IMR-90 (cell line): ENCODE results near the gene RAG1. TPM values are rescaled to one million over a fixed set of nuclear protein-coding genes. Genes with fewer than 3 reads are reported as not detected.

Source experiments
- ATAC-seq: fragments of 200-7000 bp; cut with Tn5 transposase; 2 replicates; pipeline ENCODE4 v1.9.1; 2020; ENCODE audit warnings: low read depth, mild to moderate bottlenecking, moderate library complexity
- BruUV-seq: library from RNA; stranded (reverse); fragments of 400-500 nt; replicated peaks from 2 replicates; lab custom pipeline; 2021; lab: Mats Ljungman, UMichigan
- CTCF ChIA-PET: fragments of 300-600 bp; formaldehyde crosslinking; extraction: SDS; loops from one replicate; lab custom pipeline; 2021; ENCODE audit warnings: antibody characterized with exemption; lab: Yijun Ruan, JAX
- POLR2A ChIA-PET: fragments of 300-600 bp; sonication (Branson Sonifier 250); formaldehyde crosslinking; loops from one replicate; lab custom pipeline; 2022; ENCODE audit warnings: antibody characterized with exemption; ENCODE audit not compliant: unreplicated experiment; lab: Charles Lee
- DNase-seq: peaks from one replicate; pipeline ENCODE4 v3.0.0; 2013
- H2AFZ ChIP-seq: replicated peaks from 2 replicates; pipeline ENCODE3; 2013; ENCODE audit warnings: low read length, mild to moderate bottlenecking; ENCODE audit not compliant: poor library complexity
- H2AK5ac ChIP-seq: 2 replicates; pipeline ENCODE4 v1.6.1; 2013; ENCODE audit warnings: low read depth, low read length, inconsistent platforms
- H2AK9ac ChIP-seq: replicated peaks from 2 replicates; pipeline ENCODE3; 2013; ENCODE audit warnings: mild to moderate bottlenecking, low read depth, low read length, moderate library complexity; ENCODE audit not compliant: poor library complexity
- H2BK120ac ChIP-seq: 2 replicates; pipeline ENCODE4 v1.6.1; 2013; ENCODE audit warnings: low read depth, low read length, inconsistent platforms
- H2BK15ac ChIP-seq: 3 replicates; pipeline ENCODE4 v1.6.1; 2013; ENCODE audit warnings: low read depth, low read length, inconsistent platforms
- H2BK20ac ChIP-seq: 2 replicates; pipeline ENCODE4 v1.6.1; 2013; ENCODE audit warnings: low read depth, mild to moderate bottlenecking, inconsistent platforms, low read length, moderate library complexity
- H2BK5ac ChIP-seq: 2 replicates; pipeline ENCODE4 v1.6.1; 2013; ENCODE audit warnings: mild to moderate bottlenecking, low read depth, low read length, inconsistent platforms; ENCODE audit not compliant: poor library complexity, severe bottlenecking
- H3K14ac ChIP-seq: replicated peaks from 2 replicates; pipeline ENCODE4 v1.6.1; 2013; ENCODE audit warnings: low read depth, low read length, inconsistent platforms
- H3K18ac ChIP-seq: 2 replicates; pipeline ENCODE4 v1.6.1; 2013; ENCODE audit warnings: low read depth, low read length, control low read depth
- H3K23ac ChIP-seq: 2 replicates; pipeline ENCODE4 v1.6.1; 2013; ENCODE audit warnings: low read depth, low read length, inconsistent platforms
- H3K27ac ChIP-seq: 2 replicates; pipeline ENCODE4 v1.5.1; 2013; ENCODE audit warnings: mild to moderate bottlenecking, control low read depth, low read length; ENCODE audit not compliant: insufficient read depth
- H3K27me3 ChIP-seq: 2 replicates; pipeline ENCODE4 v1.6.1; 2013; ENCODE audit warnings: low read length; ENCODE audit not compliant: control insufficient read depth, insufficient read depth
- H3K36me3 ChIP-seq: 2 replicates; pipeline ENCODE4 v1.6.1; 2013; ENCODE audit warnings: low read length, mixed read lengths; ENCODE audit not compliant: control insufficient read depth, insufficient read depth
- H3K4ac ChIP-seq: 2 replicates; pipeline ENCODE4 v1.6.1; 2013; ENCODE audit warnings: low read depth, low read length, inconsistent platforms
- H3K4me1 ChIP-seq: 2 replicates; pipeline ENCODE4 v1.6.1; 2013; ENCODE audit warnings: low read length, mixed read lengths; ENCODE audit not compliant: control insufficient read depth, insufficient read depth
- H3K4me2 ChIP-seq: 2 replicates; pipeline ENCODE4 v1.6.1; 2013; ENCODE audit warnings: low read depth, mild to moderate bottlenecking, control low read depth, low read length, moderate library complexity
- H3K4me3 ChIP-seq: 2 replicates; pipeline ENCODE4 v1.5.1; 2013; ENCODE audit warnings: low read depth, mild to moderate bottlenecking, control low read depth, low read length, moderate library complexity; ENCODE audit not compliant: insufficient read depth
- H3K56ac ChIP-seq: 2 replicates; pipeline ENCODE4 v1.6.1; 2013; ENCODE audit warnings: low read length, inconsistent platforms; ENCODE audit not compliant: insufficient read depth; ENCODE audit errors: extremely low read depth
- H3K79me1 ChIP-seq, 2 experiments: 2 replicates each; pipeline ENCODE4 v1.6.1; 2013; ENCODE audit warnings: low read length in 2 of 2, inconsistent platforms in 1 of 2, low read depth in 1 of 2
- H3K9ac ChIP-seq: 2 replicates; pipeline ENCODE4 v1.6.1; 2013; ENCODE audit warnings: low read depth, low read length, control low read depth
- H3K9me1 ChIP-seq: 2 replicates; pipeline ENCODE4 v1.6.1; 2013; ENCODE audit warnings: low read length, inconsistent platforms; ENCODE audit not compliant: insufficient read depth
- H3K9me3 ChIP-seq: 2 replicates; pipeline ENCODE4 v1.6.1; 2013; ENCODE audit warnings: low read length; ENCODE audit not compliant: control insufficient read depth, insufficient read depth
- H4K20me1 ChIP-seq: 2 replicates; pipeline ENCODE4 v1.6.1; 2013; ENCODE audit warnings: low read length, inconsistent platforms; ENCODE audit not compliant: insufficient read depth
- H4K5ac ChIP-seq: 2 replicates; pipeline ENCODE4 v1.6.1; 2013; ENCODE audit warnings: mild to moderate bottlenecking, low read depth, low read length, control low read depth
- H4K8ac ChIP-seq, 2 experiments: 2 replicates each; pipeline ENCODE4 v1.6.1; 2013; ENCODE audit warnings: low read depth in 2 of 2, low read length in 2 of 2, control low read depth in 1 of 2, inconsistent platforms in 1 of 2
- H4K91ac ChIP-seq: 2 replicates; pipeline ENCODE4 v1.6.1; 2013; ENCODE audit warnings: low read depth, low read length, inconsistent platforms; ENCODE audit not compliant: insufficient read depth
- BHLHE40 ChIP-seq: fragments of 150-350 bp; IDR thresholded peaks from 2 replicates; pipeline ENCODE4 v1.6.1; 2016; ENCODE audit warnings: mild to moderate bottlenecking, low read depth, low read length
- CEBPB ChIP-seq: IDR thresholded peaks from 2 replicates; pipeline ENCODE4 v1.6.1; 2012; ENCODE audit warnings: low read depth, low read length, improper control_type of control experiment
- CHD1 ChIP-seq: IDR thresholded peaks from 2 replicates; pipeline ENCODE4 v1.6.1; 2012; ENCODE audit warnings: low read depth, low read length, improper control_type of control experiment
- ELK1 ChIP-seq: fragments of 150-350 bp; IDR thresholded peaks from 2 replicates; pipeline ENCODE4 v1.6.1; 2016; ENCODE audit warnings: low read depth, mild to moderate bottlenecking, low read length, moderate library complexity, borderline replicate concordance
- FOS ChIP-seq: fragments of 150-350 bp; IDR thresholded peaks from 2 replicates; pipeline ENCODE4 v1.6.1; 2016; ENCODE audit warnings: low read depth, low read length
- MAFK ChIP-seq: IDR thresholded peaks from 2 replicates; pipeline ENCODE4 v1.6.1; 2012; ENCODE audit warnings: low read depth, low read length, improper control_type of control experiment
- MAZ ChIP-seq: IDR thresholded peaks from 2 replicates; pipeline ENCODE4 v1.6.1; 2012; ENCODE audit warnings: low read depth, mild to moderate bottlenecking, low read length, improper control_type of control experiment, moderate library complexity, borderline replicate concordance
- MXI1 ChIP-seq: IDR thresholded peaks from 2 replicates; pipeline ENCODE4 v1.6.1; 2012; ENCODE audit warnings: low read depth, mild to moderate bottlenecking, low read length, moderate library complexity, borderline replicate concordance
- NFE2L2 ChIP-seq: fragments of 150-350 bp; IDR thresholded peaks from 2 replicates; pipeline ENCODE4 v1.6.1; 2016; ENCODE audit warnings: low read depth, mild to moderate bottlenecking, low read length
- POLR2A ChIP-seq: IDR thresholded peaks from 2 replicates; pipeline ENCODE4 v1.6.1; 2012; ENCODE audit warnings: mild to moderate bottlenecking, low read depth, low read length
- RAD21 ChIP-seq: IDR thresholded peaks from 2 replicates; pipeline ENCODE4 v1.6.1; 2012; ENCODE audit warnings: low read length, improper control_type of control experiment
- RCOR1 ChIP-seq: IDR thresholded peaks from 2 replicates; pipeline ENCODE4 v1.6.1; 2012; ENCODE audit warnings: mild to moderate bottlenecking, low read length, improper control_type of control experiment; ENCODE audit not compliant: insufficient replicate concordance
- RFX5 ChIP-seq: IDR thresholded peaks from 2 replicates; pipeline ENCODE4 v1.8.0; 2012; ENCODE audit warnings: low read depth, mild to moderate bottlenecking, low read length, moderate library complexity
- SMC3 ChIP-seq: fragments of 150-350 bp; IDR thresholded peaks from 2 replicates; pipeline ENCODE4 v1.6.1; 2016; ENCODE audit warnings: low read depth, mild to moderate bottlenecking, antibody characterized with exemption, low read length, moderate library complexity
- USF2 ChIP-seq: fragments of 150-350 bp; IDR thresholded peaks from 2 replicates; pipeline ENCODE4 v1.6.1; 2017; ENCODE audit warnings: mild to moderate bottlenecking, antibody characterized with exemption, low read length, low read depth
- dilution Hi-C: fragments of 300-500 bp; cut with HindIII; formaldehyde crosslinking; loops from one replicate; pipeline ENCODE4 v1.14.3; 2018; ENCODE audit warnings: low sequenced_read_pairs; ENCODE audit not compliant: unreplicated experiment
- in situ Hi-C: fragments of 300-500 bp; cut with MboI; formaldehyde crosslinking; loops from 3 replicates; pipeline ENCODE4 v1.14.3; 2019; ENCODE audit warnings: low sequenced_read_pairs, inconsistent platforms, mixed read lengths
- intact Hi-C: fragments of 100-400 bp; cut with micrococcal nuclease; formaldehyde crosslinking; loops from 2 replicates; pipeline ENCODE4 v1.10.0; 2022
- polyA plus RNA-seq, 3 experiments: library from polyadenylated mRNA; depleted of rRNA; stranded (reverse); fragments of >200 nt; gene quantifications; 2 replicates each; pipeline ENCODE4 v1.2.3, GENCODE V29; 2012; ENCODE audit warnings: low replicate concordance in 1 of 3
- total RNA-seq: library from RNA; depleted of rRNA; stranded (reverse); fragments of >200 nt; gene quantifications from 2 replicates; pipeline ENCODE4 v1.2.3, GENCODE V29; 2012
- TF ChIP-seq, protein P1 (sequence below): conservative IDR thresholded peaks from 2 replicates; pipeline ENCODE4 v1.5.1; 2012; ENCODE audit warnings: mild to moderate bottlenecking, low read depth, low read length, improper control_type of control experiment

RAG1 gene
- total and polyA plus RNA-seq, 2 of the 4 experiments (the other 2 are of a cell fraction): 0.14 to 0.72 TPM

DNA sequence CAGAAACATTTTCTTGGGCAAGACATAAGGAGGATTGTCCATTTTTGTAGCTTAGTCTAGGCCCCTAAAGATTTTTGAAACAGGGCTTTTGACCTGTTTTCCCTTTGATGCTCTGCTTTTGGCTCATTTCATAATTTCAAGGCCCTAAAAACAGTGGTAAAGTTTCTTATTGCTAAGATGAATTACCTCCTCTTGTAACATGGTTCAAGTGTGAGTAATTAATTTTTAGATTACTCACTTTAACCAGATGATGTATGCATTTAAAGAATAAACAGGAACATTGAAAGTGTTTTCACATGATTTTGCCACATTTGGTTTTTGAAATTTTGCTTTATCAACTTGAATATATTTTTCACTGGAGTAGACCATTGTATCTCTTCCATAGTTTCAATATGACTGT is 29.1 kb downstream of the RAG1 start:
- in situ Hi-C loops: no loop called here
- no peak for ATAC-seq
- intact Hi-C loops: no loop called here
- Histone ChIP-seq H2BK120ac (no peak overlapping the region), H3K79me1 (0 out of 4 replicates have a peak, but pooled peaks cover 0 to 5% of the 10 kb centered on the region in 2 experiments), H2BK15ac (no peak overlapping the region), H2AFZ (no peak overlapping the region), H3K4ac (no peak overlapping the region), H3K4me1 (no peaks in the 10 kb centered on the region), H3K23ac (no peak overlapping the region), H2BK5ac (no peak overlapping the region), H3K56ac (no peak overlapping the region), H3K4me2 (no peak overlapping the region), H3K14ac (no peak overlapping the region), H3K27me3 (no peaks in the 10 kb centered on the region), H2AK5ac (no peak overlapping the region), H4K20me1 (no peaks in the 10 kb centered on the region), H3K4me3 (no peak overlapping the region), H4K91ac (no peak overlapping the region), H3K9ac (no peak overlapping the region), H3K9me1 (no peaks in the 10 kb centered on the region), H3K9me3 (no peaks in the 10 kb centered on the region), H3K27ac (no peak overlapping the region), H2AK9ac (no peak overlapping the region), H2BK20ac (no peak overlapping the region), H3K18ac (no peak overlapping the region), H3K36me3 (no peaks in the 10 kb centered on the region), H4K5ac (no peak overlapping the region), H4K8ac (no peak overlapping the region)
- no peak for DNase-seq
- TF ChIP-seq CHD1 (no peak), FOS (no peak), MXI1 (no peak), RCOR1 (no peak), NFE2L2 (no peak), RAD21 (no peak), SMC3 (no peak), ELK1 (no peak), BHLHE40 (no peak), MAFK (no peak), MAZ (no peak), POLR2A (no peak), USF2 (no peak), CEBPB (no peak), RFX5 (no peak)
- TF ChIP-seq, protein P1, sequence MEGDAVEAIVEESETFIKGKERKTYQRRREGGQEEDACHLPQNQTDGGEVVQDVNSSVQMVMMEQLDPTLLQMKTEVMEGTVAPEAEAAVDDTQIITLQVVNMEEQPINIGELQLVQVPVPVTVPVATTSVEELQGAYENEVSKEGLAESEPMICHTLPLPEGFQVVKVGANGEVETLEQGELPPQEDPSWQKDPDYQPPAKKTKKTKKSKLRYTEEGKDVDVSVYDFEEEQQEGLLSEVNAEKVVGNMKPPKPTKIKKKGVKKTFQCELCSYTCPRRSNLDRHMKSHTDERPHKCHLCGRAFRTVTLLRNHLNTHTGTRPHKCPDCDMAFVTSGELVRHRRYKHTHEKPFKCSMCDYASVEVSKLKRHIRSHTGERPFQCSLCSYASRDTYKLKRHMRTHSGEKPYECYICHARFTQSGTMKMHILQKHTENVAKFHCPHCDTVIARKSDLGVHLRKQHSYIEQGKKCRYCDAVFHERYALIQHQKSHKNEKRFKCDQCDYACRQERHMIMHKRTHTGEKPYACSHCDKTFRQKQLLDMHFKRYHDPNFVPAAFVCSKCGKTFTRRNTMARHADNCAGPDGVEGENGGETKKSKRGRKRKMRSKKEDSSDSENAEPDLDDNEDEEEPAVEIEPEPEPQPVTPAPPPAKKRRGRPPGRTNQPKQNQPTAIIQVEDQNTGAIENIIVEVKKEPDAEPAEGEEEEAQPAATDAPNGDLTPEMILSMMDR: no peak
- dilution Hi-C loops: no loop called here
- ChIA-PET POLR2A (no interaction called here), CTCF (no interaction called here)
- no TSS peak for BruUV-seq
